HepG2 (cell line): Measurements from ENCODE around the gene PGS1. TPM values are rescaled to one million over a fixed set of nuclear protein-coding genes. Genes with fewer than 3 reads are reported as not detected.

Experiments used
- AGO1 ChIP-seq: fragments of 200-400 bp; formaldehyde crosslinking; IDR thresholded peaks from 2 replicates; pipeline ENCODE4 v1.6.1; 2017; ENCODE audit warnings: mild to moderate bottlenecking, low read depth, low read length, moderate library complexity; ENCODE audit not compliant: poor library complexity, severe bottlenecking
- ARID5B ChIP-seq: IDR thresholded peaks from 2 replicates; pipeline ENCODE4 v1.4.0; 2020; ENCODE audit warnings: mild to moderate bottlenecking, missing genetic modification reagents
- ETV5 ChIP-seq: IDR thresholded peaks from 2 replicates; pipeline ENCODE4 v1.6.1; 2018; ENCODE audit warnings: missing biosample characterization, missing genetic modification reagents, inconsistent platforms, borderline replicate concordance
- HMGA1 ChIP-seq: sonication (generic); formaldehyde crosslinking; conservative IDR thresholded peaks from 2 replicates; pipeline ENCODE4 v1.4.0; 2020; ENCODE audit warnings: missing genetic modification reagents
- HOXA3 ChIP-seq: sonication (generic); formaldehyde crosslinking; IDR thresholded peaks from 2 replicates; pipeline ENCODE4 v1.5.0; 2020; ENCODE audit warnings: missing genetic modification reagents
- ISL2 ChIP-seq: sonication (generic); formaldehyde crosslinking; IDR thresholded peaks from 2 replicates; pipeline ENCODE4 v1.5.0; 2020; ENCODE audit warnings: missing genetic modification reagents
- KDM5B ChIP-seq: sonication (generic); formaldehyde crosslinking; IDR thresholded peaks from 2 replicates; pipeline ENCODE4 v1.4.0; 2020; ENCODE audit warnings: missing genetic modification reagents, mild to moderate bottlenecking, borderline replicate concordance
- NR2F2 ChIP-seq: IDR thresholded peaks from 2 replicates; pipeline ENCODE4 v1.6.1; 2012; ENCODE audit warnings: low read depth, inconsistent platforms, borderline replicate concordance
- PBX3 ChIP-seq: sonication (generic); formaldehyde crosslinking; IDR thresholded peaks from 2 replicates; pipeline ENCODE4 v1.8.1; 2023; ENCODE audit warnings: missing genetic modification reagents, inconsistent platforms, borderline replicate concordance
- SAFB2 ChIP-seq: sonication (generic); formaldehyde crosslinking; IDR thresholded peaks from 2 replicates; pipeline ENCODE4 v1.5.1; 2020; ENCODE audit warnings: missing genetic modification reagents, low read depth, mild to moderate bottlenecking, borderline replicate concordance
- SKIL ChIP-seq: sonication (generic); formaldehyde crosslinking; IDR thresholded peaks from 2 replicates; pipeline ENCODE4 v1.8.0; 2022; ENCODE audit warnings: missing genetic modification reagents, mild to moderate bottlenecking, moderate library complexity, borderline replicate concordance
- SMAD1 ChIP-seq: sonication (generic); formaldehyde crosslinking; IDR thresholded peaks from 2 replicates; pipeline ENCODE4 v1.4.0; 2020; ENCODE audit warnings: missing genetic modification reagents, low read depth, mild to moderate bottlenecking, borderline replicate concordance
- ZNF224 ChIP-seq: sonication (generic); formaldehyde crosslinking; IDR thresholded peaks from 2 replicates; pipeline ENCODE4 v1.5.0; 2020; ENCODE audit warnings: mild to moderate bottlenecking, missing genetic modification reagents
- ZNF280B ChIP-seq: sonication (generic); formaldehyde crosslinking; IDR thresholded peaks from 2 replicates; pipeline ENCODE4 v1.5.0; 2020; ENCODE audit warnings: missing genetic modification reagents, mild to moderate bottlenecking, borderline replicate concordance
- ZNF34 ChIP-seq: sonication (generic); formaldehyde crosslinking; IDR thresholded peaks from 2 replicates; pipeline ENCODE4 v1.4.0; 2020; ENCODE audit warnings: mild to moderate bottlenecking, missing genetic modification reagents, borderline replicate concordance
- ZNF670 ChIP-seq: sonication (generic); formaldehyde crosslinking; IDR thresholded peaks from 2 replicates; pipeline ENCODE4 v1.8.0; 2022; ENCODE audit warnings: mild to moderate bottlenecking, missing genetic modification reagents, borderline replicate concordance
- polyA plus RNA-seq, 8 experiments: library from polyadenylated mRNA; depleted of rRNA in 3 of 8; stranded (reverse) in 7 of 8; unstranded in 1 of 8; fragments of >200 nt; fragmentation: Illumina TruSeq in 4 of 8; extraction: Trizol in 4 of 8; gene quantifications; 2 replicates each; pipeline versions ENCODE4 v1.2.1 to v1.2.3, GENCODE V29; 2011 to 2016; ENCODE audit warnings: low read depth in 4 of 8, missing spikeins in 1 of 8, mixed read lengths in 1 of 8; ENCODE audit not compliant: insufficient read depth in 1 of 8
- total RNA-seq, 5 experiments: library from RNA; depleted of rRNA; stranded (reverse); fragments of >200 nt; fragmentation: Illumina TruSeq; extraction: Trizol; gene quantifications; 2 replicates each; pipeline ENCODE4 v1.2.3, GENCODE V29; 2016; ENCODE audit warnings: low read depth in 1 of 5

PGS1 gene
- total and polyA plus RNA-seq, 2 of the 13 experiments (the other 11 are each of a cell fraction or from before 2014, with no cell fraction given) = 25.9 to 31.5 TPM

- TF ChIP-seq ETV5 (CRISPR knock-in tag) = peak; percentile 50; the same call in 1 of the 2 replicates
- TF ChIP-seq NR2F2 = peak; percentile 91
- no peak for TF ChIP-seq ZNF34
- TF ChIP-seq KDM5B (CRISPR knock-in tag) = no peak
- no peak for TF ChIP-seq PBX3
- TF ChIP-seq ZNF670 (CRISPR knock-in tag) = 0 out of 2 replicates have a peak, but pooled peaks have one; percentile 46
- no peak for TF ChIP-seq SMAD1
- peak; percentile 47; the same call in 1 of the 2 replicates for TF ChIP-seq ISL2 (CRISPR knock-in tag)
- no peak for TF ChIP-seq HMGA1 (CRISPR knock-in tag)
- peak; percentile 66; the same call in 1 of the 2 replicates for TF ChIP-seq ARID5B (CRISPR knock-in tag)
- TF ChIP-seq SKIL (CRISPR knock-in tag) = peak; percentile 47; the same call in 1 of the 2 replicates
- TF ChIP-seq AGO1 = peak; percentile 9
- peak; percentile 75; the same call in 1 of the 2 replicates for TF ChIP-seq ZNF224 (CRISPR knock-in tag)
- TF ChIP-seq ZNF280B (CRISPR knock-in tag) = peak; percentile 57; the same call in 1 of the 2 replicates
- 0 out of 2 replicates have a peak, but pooled peaks have one; percentile 48 for TF ChIP-seq HOXA3 (CRISPR knock-in tag)
- no peak for TF ChIP-seq SAFB2 (CRISPR knock-in tag)
Observed at GRCh38 chr17:78365561-78366108, 12.8 kb upstream of the PGS1 start (continued).
